ENCODE measurements around the gene RIMKLA. TPM values are rescaled to one million over a fixed set of nuclear protein-coding genes. Genes with fewer than 3 reads are reported as not detected.

The RIMKLA gene
- total and polyA plus RNA-seq, 2 of the 13 experiments (the other 11 are each of a cell fraction or from before 2014, with no cell fraction given) = 2.5 to 3.8 TPM

DNA sequence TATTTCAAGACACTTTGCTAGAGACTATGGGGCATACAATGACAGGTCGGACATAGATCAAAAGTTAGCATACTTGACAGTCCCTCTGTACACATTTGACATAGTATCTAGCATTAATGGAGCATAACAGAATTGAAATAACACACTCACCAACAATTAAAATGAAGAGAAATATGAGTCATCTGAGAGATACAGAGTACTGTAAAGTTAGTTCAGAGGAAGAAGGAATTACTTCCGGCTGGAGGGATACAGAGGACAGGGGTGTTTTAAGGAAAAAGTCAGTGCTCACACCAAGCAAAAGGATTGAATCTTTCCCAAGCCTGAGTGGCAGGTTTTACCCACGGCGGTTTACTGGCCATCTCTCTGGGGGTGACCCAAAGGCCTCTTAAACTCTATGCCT is 72.8 kb downstream of the RIMKLA start:
- FAIRE-seq = no peak
- Histone ChIP-seq H3K4me3 (replicated peaks in 1 of 3; ENCODE audit: insufficient read depth in 1 of 3, low read depth in 2 of 3, low read length in 3 of 3) (no peak overlapping the region), H3K36me3 (replicated peaks in 1 of 2; ENCODE audit: control insufficient read depth in 1 of 2, insufficient read depth in 2 of 2, low read length in 2 of 2) (peaks cover 0 to 1% of the 10 kb centered on the region in 2 experiments; a peak in 1 of 5 replicates), H3K4me1 (ENCODE audit: insufficient read depth, low read length) (peaks cover 33% of the 10 kb centered on the region), H3K79me2 (ENCODE audit: insufficient read depth, low read length) (peaks cover 10% of the 10 kb centered on the region), H3K27me3 (ENCODE audit: control insufficient read depth in 1 of 2, insufficient read depth in 2 of 2, low read length in 2 of 2) (peaks cover under 1% of the 10 kb centered on the region in 2 experiments; a peak in 2 of 5 replicates), H4K20me1 (ENCODE audit: insufficient read depth, low read length) (no peaks in the 10 kb centered on the region), H2AFZ (ENCODE audit: low read length) (no peak overlapping the region), H3K27ac (ENCODE audit: extremely low read length, insufficient read depth, low read length) (no peak overlapping the region), H3K4me2 (ENCODE audit: low read depth, low read length) (no peak overlapping the region), H3K9me3 (ENCODE audit: low read length) (no peaks in the 10 kb centered on the region), H3K9ac (ENCODE audit: insufficient read depth, low read depth, low read length) (no peak overlapping the region)
- ChIA-PET POLR2A (no interaction called here), CTCF (ENCODE audit: low intra/inter-chr PET ratio, low total read pairs) (no interaction called here)
- no peak for TF ChIP-seq PREB (CRISPR knock-in tag; IDR thresholded peaks at IDR 0.05)
- no peak for TF ChIP-seq ZNF101 (CRISPR knock-in tag; IDR thresholded peaks at IDR 0.05; ENCODE audit: borderline replicate concordance, low read depth)
- no peak for TF ChIP-seq MATR3 (CRISPR knock-in tag; IDR thresholded peaks at IDR 0.05)
- TF ChIP-seq KDM4B (CRISPR knock-in tag; IDR thresholded peaks at IDR 0.05) = no peak
- no peak for TF ChIP-seq ZKSCAN1 (IDR thresholded peaks at IDR 0.05; ENCODE audit: low read length)
- TF ChIP-seq RFX3 (CRISPR knock-in tag; IDR thresholded peaks at IDR 0.05) = no peak
- TF ChIP-seq, protein P1, sequence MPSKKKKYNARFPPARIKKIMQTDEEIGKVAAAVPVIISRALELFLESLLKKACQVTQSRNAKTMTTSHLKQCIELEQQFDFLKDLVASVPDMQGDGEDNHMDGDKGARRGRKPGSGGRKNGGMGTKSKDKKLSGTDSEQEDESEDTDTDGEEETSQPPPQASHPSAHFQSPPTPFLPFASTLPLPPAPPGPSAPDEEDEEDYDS (CRISPR knock-in tag; IDR thresholded peaks at IDR 0.05) = no peak
- TF ChIP-seq, protein P2, sequence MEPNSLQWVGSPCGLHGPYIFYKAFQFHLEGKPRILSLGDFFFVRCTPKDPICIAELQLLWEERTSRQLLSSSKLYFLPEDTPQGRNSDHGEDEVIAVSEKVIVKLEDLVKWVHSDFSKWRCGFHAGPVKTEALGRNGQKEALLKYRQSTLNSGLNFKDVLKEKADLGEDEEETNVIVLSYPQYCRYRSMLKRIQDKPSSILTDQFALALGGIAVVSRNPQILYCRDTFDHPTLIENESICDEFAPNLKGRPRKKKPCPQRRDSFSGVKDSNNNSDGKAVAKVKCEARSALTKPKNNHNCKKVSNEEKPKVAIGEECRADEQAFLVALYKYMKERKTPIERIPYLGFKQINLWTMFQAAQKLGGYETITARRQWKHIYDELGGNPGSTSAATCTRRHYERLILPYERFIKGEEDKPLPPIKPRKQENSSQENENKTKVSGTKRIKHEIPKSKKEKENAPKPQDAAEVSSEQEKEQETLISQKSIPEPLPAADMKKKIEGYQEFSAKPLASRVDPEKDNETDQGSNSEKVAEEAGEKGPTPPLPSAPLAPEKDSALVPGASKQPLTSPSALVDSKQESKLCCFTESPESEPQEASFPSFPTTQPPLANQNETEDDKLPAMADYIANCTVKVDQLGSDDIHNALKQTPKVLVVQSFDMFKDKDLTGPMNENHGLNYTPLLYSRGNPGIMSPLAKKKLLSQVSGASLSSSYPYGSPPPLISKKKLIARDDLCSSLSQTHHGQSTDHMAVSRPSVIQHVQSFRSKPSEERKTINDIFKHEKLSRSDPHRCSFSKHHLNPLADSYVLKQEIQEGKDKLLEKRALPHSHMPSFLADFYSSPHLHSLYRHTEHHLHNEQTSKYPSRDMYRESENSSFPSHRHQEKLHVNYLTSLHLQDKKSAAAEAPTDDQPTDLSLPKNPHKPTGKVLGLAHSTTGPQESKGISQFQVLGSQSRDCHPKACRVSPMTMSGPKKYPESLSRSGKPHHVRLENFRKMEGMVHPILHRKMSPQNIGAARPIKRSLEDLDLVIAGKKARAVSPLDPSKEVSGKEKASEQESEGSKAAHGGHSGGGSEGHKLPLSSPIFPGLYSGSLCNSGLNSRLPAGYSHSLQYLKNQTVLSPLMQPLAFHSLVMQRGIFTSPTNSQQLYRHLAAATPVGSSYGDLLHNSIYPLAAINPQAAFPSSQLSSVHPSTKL (CRISPR knock-in tag; IDR thresholded peaks at IDR 0.05) = no peak
- in situ Hi-C loops (cut with HindIII; ENCODE audit: extremely low pct_ligation_motif_present, low pct_unique_long_range_greater_than_20kb) = no loop called here
- no peak for DNase-seq (ENCODE audit: low spot score)
- intact Hi-C loops (cut with micrococcal nuclease; ENCODE audit: unreplicated experiment) = no loop called here
- ATAC-seq = no peak
- no TSS peak for BruUV-seq (replicated peaks)
- 58% methylated on average over 4 of the region's 4 CpGs for WGBS (ENCODE audit: low lambda C conversion rate)

Data from HepG2 (cell line).